Esophagus muscularis mucosa (tissue), 4 donors: ENCODE results near the gene OBSCN. TPM values are rescaled to one million over a fixed set of nuclear protein-coding genes. Genes with fewer than 3 reads are reported as not detected.

Experiments
- DNase-seq: peaks from one replicate; pipeline ENCODE4 v3.0.0-alpha.2; 2017; ENCODE audit errors: extremely low spot score
- H3K27ac ChIP-seq, 4 donors: fragments of 200-600 bp; sonication (generic); replicated peaks in 1 of 4; 1 replicate in 3 of 4; 2 replicates in 1 of 4; pipeline ENCODE4 v1.5.1; 2016 to 2019; ENCODE audit warnings: mild to moderate bottlenecking in 1 of 4
- H3K27me3 ChIP-seq, 4 donors: fragments of 200-600 bp; sonication (generic); one replicate each; pipeline versions ENCODE4 v1.5.1 to v1.6.0; 2016 to 2019
- H3K36me3 ChIP-seq, 4 donors: fragments of 200-600 bp; sonication (generic); one replicate each; pipeline ENCODE4 v1.5.1; 2016 to 2019
- H3K4me1 ChIP-seq, 4 donors: fragments of 200-600 bp; sonication (generic); one replicate each; pipeline ENCODE4 v1.5.1; 2016 to 2019
- H3K4me3 ChIP-seq, 4 donors: fragments of 200-600 bp; sonication (generic); 1 replicate in 2 of 4; 2 replicates in 2 of 4; pipeline ENCODE4 v1.5.1; 2016 to 2019; ENCODE audit warnings: mild to moderate bottlenecking in 4 of 4, moderate library complexity in 1 of 4
- H3K9me3 ChIP-seq, 4 donors: fragments of 200-600 bp; sonication (generic); 1 replicate in 3 of 4; 2 replicates in 1 of 4; pipeline ENCODE4 v1.5.1; 2016 to 2019
- CTCF ChIP-seq, 3 experiments: fragments of 200-600 bp in 2 of 3; fragments of 450-650 bp in 1 of 3; sonication (generic) in 2 of 3; IDR thresholded peaks; one replicate each; pipeline ENCODE4 v1.5.1; 2017 to 2019; ENCODE audit warnings: antibody characterized with exemption in 3 of 3, mild to moderate bottlenecking in 2 of 3, moderate library complexity in 1 of 3
- EP300 ChIP-seq: sonication (generic); formaldehyde crosslinking; IDR thresholded peaks from one replicate; pipeline ENCODE4 v1.6.1; 2017; ENCODE audit warnings: antibody characterized with exemption
- POLR2A ChIP-seq: fragments of 450-650 bp; IDR thresholded peaks from one replicate; pipeline ENCODE4 v1.6.1; 2017; ENCODE audit warnings: antibody characterized with exemption, moderate library complexity, mild to moderate bottlenecking, low read depth
- POLR2AphosphoS5 ChIP-seq, 2 donors: sonication (generic); formaldehyde crosslinking; IDR thresholded peaks; one replicate each; pipeline ENCODE4 v1.6.1; 2017; ENCODE audit warnings: antibody characterized with exemption in 2 of 2
- WGBS: methylation state at CpG from one replicate; pipeline ENCODE4 v1.1.5; 2018; 5-methylcytosine and 5-hydroxymethylcytosine counted together
- intact Hi-C: fragments of 100-400 bp; cut with DNase I; formaldehyde crosslinking; loops from one replicate; pipeline ENCODE4 v1.15.1; 2023
- total RNA-seq, 4 donors: library from RNA; depleted of rRNA; stranded (reverse); fragments of >200 nt; gene quantifications; one replicate each; pipeline versions ENCODE4 v1.1.0 to v1.2.1, GENCODE V29; 2016

Gene OBSCN
- total RNA-seq, 4 donors from 2014 or later: 12.6 to 31.4 (median 17.8) TPM

DNA sequence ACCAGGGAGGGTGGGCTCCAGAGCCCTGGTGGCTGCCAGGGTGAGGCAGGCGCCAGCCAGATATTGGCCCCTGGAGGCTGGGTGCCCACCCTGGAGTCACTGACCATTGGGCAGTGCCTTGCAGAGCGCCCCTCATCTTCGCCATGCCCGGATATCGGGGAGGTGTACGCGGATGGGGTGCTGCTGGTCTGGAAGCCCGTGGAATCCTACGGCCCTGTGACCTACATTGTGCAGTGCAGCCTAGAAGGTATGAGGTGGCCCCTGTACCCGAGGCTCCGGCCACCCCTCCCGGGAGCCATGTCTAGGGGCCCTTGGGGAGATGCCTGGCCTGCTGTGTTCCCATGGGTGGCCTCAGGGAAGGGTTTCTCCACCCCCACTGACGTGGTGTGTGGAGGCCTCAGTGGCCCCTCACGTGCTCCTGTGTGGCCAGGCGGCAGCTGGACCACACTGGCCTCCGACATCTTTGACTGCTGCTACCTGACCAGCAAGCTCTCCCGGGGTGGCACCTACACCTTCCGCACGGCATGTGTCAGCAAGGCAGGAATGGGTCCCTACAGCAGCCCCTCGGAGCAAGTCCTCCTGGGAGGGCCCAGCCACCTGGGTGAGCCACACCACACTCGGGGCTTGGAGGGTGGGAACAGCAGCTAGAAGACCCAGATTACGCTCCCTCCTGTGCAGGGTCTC lies 167.9 kb downstream of the OBSCN start:
- 94% methylated on average over 14 of the region's 22 CpGs for WGBS
- Histone ChIP-seq H3K4me1 (peaks cover 37 to 50% (median 41%) of the 10 kb centered on the region in 4 donors), H3K36me3 (peaks cover 0 to 10% (median 0%) of the 10 kb centered on the region in 4 donors), H3K9me3 (no peaks in the 10 kb centered on the region), H3K4me3 (no peak overlapping the region), H3K27ac (peak overlapping the region; percentile 73 to 80 (median 78)), H3K27me3 (no peaks in the 10 kb centered on the region)
- TF ChIP-seq CTCF (IDR thresholded peaks at IDR 0.05) (no peak), EP300 (no peak), POLR2A (no peak), POLR2AphosphoS5 (IDR thresholded peaks at IDR 0.05) (no peak)
- intact Hi-C loops: no loop called here
- no peak for DNase-seq

- peaks cover 37 to 50% (median 41%) of the 10 kb centered on the region in 4 donors for H3K4me1 ChIP-seq
- H3K27ac ChIP-seq: peak overlapping the region in 3 of 4 donors; percentile 73 to 80 (median 78)
- DNase-seq: no peak
- TF ChIP-seq POLR2A (no peak), EP300 (no peak), CTCF (IDR thresholded peaks at IDR 0.05) (no peak), POLR2AphosphoS5 (IDR thresholded peaks at IDR 0.05) (no peak)
- H3K4me3 ChIP-seq: no peak overlapping the region
- H3K36me3 ChIP-seq: peaks cover 0 to 10% (median 0%) of the 10 kb centered on the region in 4 donors
- intact Hi-C loops: no loop called here
- H3K9me3 ChIP-seq: no peaks in the 10 kb centered on the region
- WGBS: 80% methylated on average over 1 of the region's 3 CpGs
- no peaks in the 10 kb centered on the region for H3K27me3 ChIP-seq
Observed at GRCh38 chr1:228376262-228376628, 168.4 kb downstream of the OBSCN start.

DNA sequence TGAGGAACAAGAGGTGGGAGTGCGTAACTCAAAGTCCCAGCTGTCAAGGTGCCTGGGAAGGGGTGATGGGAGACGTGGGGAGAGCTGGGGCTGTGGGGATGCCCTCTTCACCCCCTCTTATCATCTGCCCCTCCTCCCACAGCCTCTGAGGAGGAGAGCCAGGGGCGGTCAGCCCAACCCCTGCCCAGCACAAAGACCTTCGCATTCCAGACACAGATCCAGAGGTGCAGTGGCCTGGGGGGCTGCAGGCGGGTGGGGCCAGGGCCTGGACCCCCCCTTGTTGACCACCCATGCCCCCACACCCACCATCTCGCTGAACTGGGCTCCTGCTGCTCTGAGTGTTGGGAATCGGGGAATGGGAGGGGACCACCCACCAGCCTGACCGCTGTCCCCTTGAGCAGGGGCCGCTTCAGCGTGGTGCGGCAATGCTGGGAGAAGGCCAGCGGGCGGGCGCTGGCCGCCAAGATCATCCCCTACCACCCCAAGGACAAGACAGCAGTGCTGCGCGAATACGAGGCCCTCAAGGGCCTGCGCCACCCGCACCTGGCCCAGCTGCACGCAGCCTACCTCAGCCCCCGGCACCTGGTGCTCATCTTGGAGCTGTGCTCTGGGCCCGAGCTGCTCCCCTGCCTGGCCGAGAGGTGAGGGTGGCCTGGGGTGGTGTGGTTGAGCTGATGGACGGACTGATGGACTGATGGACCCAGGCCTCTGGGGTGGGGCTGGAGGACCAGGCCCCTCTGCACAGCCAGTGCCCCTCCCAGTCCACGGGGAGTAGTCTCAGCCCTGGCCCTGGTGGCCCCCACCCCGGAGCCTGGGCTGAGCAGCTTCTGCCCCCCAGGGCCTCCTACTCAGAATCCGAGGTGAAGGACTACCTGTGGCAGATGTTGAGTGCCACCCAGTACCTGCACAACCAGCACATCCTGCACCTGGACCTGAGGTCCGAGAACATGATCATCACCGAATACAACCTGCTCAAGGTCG lies 169.1 kb downstream of the OBSCN start:
- Histone ChIP-seq H3K27ac (peak overlapping the region in 2 of 4 donors; percentile 54 to 80), H3K4me3 (no peak overlapping the region), H3K4me1 (peaks cover 37 to 50% (median 39%) of the 10 kb centered on the region in 4 donors), H3K9me3 (no peaks in the 10 kb centered on the region), H3K36me3 (peaks cover 0 to 10% (median 0%) of the 10 kb centered on the region in 4 donors), H3K27me3 (no peaks in the 10 kb centered on the region)
- intact Hi-C loops: no loop called here
- no peak for DNase-seq
- 82% methylated on average over 9 of the region's 31 CpGs for WGBS
- TF ChIP-seq POLR2A (no peak), EP300 (no peak), POLR2AphosphoS5 (IDR thresholded peaks at IDR 0.05) (no peak), CTCF (IDR thresholded peaks at IDR 0.05) (no peak)

GRCh38 chr1:228377664-228378089 lies 169.8 kb downstream of the OBSCN start:
- DNase-seq: no peak
- Histone ChIP-seq H3K27me3 (no peaks in the 10 kb centered on the region), H3K27ac (peak overlapping the region; percentile 28 to 80 (median 58)), H3K36me3 (peaks cover 0 to 10% (median 0%) of the 10 kb centered on the region in 4 donors), H3K4me3 (peak overlapping the region; percentile 56 to 62 (median 60)), H3K4me1 (peaks cover 31 to 48% (median 38%) of the 10 kb centered on the region in 4 donors), H3K9me3 (no peaks in the 10 kb centered on the region)
- TF ChIP-seq POLR2AphosphoS5 (IDR thresholded peaks at IDR 0.05): no peak
- no peak for TF ChIP-seq POLR2A
- TF ChIP-seq CTCF (IDR thresholded peaks at IDR 0.05): no peak
- no peak for TF ChIP-seq EP300
- intact Hi-C loops: no loop called here
- 61% methylated on average over 2 of the region's 5 CpGs for WGBS
